Panc1 (cell line): ENCODE measurements around the gene KLHL24. TPM values are rescaled to one million over a fixed set of nuclear protein-coding genes. Genes with fewer than 3 reads are reported as not detected.

ENCODE experiments used
- ATAC-seq: fragments of 200-7000 bp; cut with Tn5 transposase; 2 replicates; pipeline ENCODE4 v1.9.1; 2020; ENCODE audit warnings: mild to moderate bottlenecking, moderate library complexity
- BruUV-seq: library from RNA; stranded (reverse); fragments of 400-500 nt; replicated peaks from 2 replicates; lab custom pipeline; 2021; lab: Mats Ljungman, UMichigan
- CTCF ChIA-PET: fragments of 300-600 bp; sonication (Branson Sonifier 250); formaldehyde crosslinking; loops from one replicate; lab custom pipeline; 2022; ENCODE audit warnings: antibody characterized with exemption; lab: Charles Lee
- POLR2A ChIA-PET: fragments of 300-600 bp; sonication (Branson Sonifier 250); formaldehyde crosslinking; loops from one replicate; lab custom pipeline; 2022; ENCODE audit warnings: antibody characterized with exemption; lab: Charles Lee
- DNase-seq: peaks from one replicate; pipeline ENCODE4 v3.0.0-alpha.2; 2010; ENCODE audit warnings: low read depth, low spot score
- H3K27ac ChIP-seq: 2 replicates; pipeline ENCODE4 v1.5.1; 2011; ENCODE audit warnings: mild to moderate bottlenecking, low read length, inconsistent platforms
- H3K27me3 ChIP-seq: fragments of 200-500 bp; sonication (Bioruptor generic); 2 replicates; pipeline ENCODE4 v1.6.0; 2014; ENCODE audit warnings: low read length, inconsistent platforms; ENCODE audit not compliant: control insufficient read depth, insufficient read depth
- H3K36me3 ChIP-seq: fragments of 200-500 bp; sonication (Bioruptor generic); 2 replicates; pipeline ENCODE4 v1.5.1; 2014; ENCODE audit warnings: inconsistent platforms, mild to moderate bottlenecking, low read length, moderate library complexity; ENCODE audit not compliant: control insufficient read depth, insufficient read depth
- H3K4me1 ChIP-seq: 2 replicates; pipeline ENCODE4 v1.5.1; 2011; ENCODE audit warnings: inconsistent platforms, mild to moderate bottlenecking, low read length, moderate library complexity; ENCODE audit not compliant: control insufficient read depth, insufficient read depth
- H3K4me3 ChIP-seq, 2 experiments: 2 replicates each; pipeline ENCODE4 v1.5.1; 2011 to 2012; ENCODE audit warnings: low read depth in 2 of 2, low read length in 2 of 2, mild to moderate bottlenecking in 2 of 2, inconsistent platforms in 1 of 2, moderate library complexity in 1 of 2
- H3K9me3 ChIP-seq: fragments of 200-500 bp; sonication (Bioruptor generic); 2 replicates; pipeline ENCODE4 v1.5.1; 2014; ENCODE audit warnings: low read depth, mild to moderate bottlenecking, inconsistent platforms, low read length, moderate library complexity; ENCODE audit not compliant: control insufficient read depth, insufficient read depth
- POLR2AphosphoS5 ChIP-seq: IDR thresholded peaks from 2 replicates; pipeline ENCODE4 v1.6.1; 2012; ENCODE audit warnings: mild to moderate bottlenecking, low read depth, low read length, moderate library complexity
- SIN3A ChIP-seq: IDR thresholded peaks from 2 replicates; pipeline ENCODE4 v1.6.1; 2012; ENCODE audit warnings: low read depth, mild to moderate bottlenecking, low read length, moderate library complexity, borderline replicate concordance; ENCODE audit not compliant: insufficient read depth
- TCF7L2 ChIP-seq: IDR thresholded peaks from 2 replicates; pipeline ENCODE4 v1.6.1; 2011; ENCODE audit warnings: mild to moderate bottlenecking, low read depth, low read length, inconsistent platforms
- in situ Hi-C: cut with HindIII; loops from 2 replicates; pipeline ENCODE4 v1.10.0; 2016; ENCODE audit warnings: low sequenced_read_pairs, low pct_unique_long_range_greater_than_20kb
- intact Hi-C: fragments of 100-400 bp; cut with micrococcal nuclease; formaldehyde crosslinking; loops from one replicate; pipeline ENCODE4 v1.10.0; 2022; ENCODE audit not compliant: unreplicated experiment
- total RNA-seq: library from RNA; stranded (reverse); gene quantifications from one replicate; pipeline ENCODE4 v1.2.1, GENCODE V29; 2021; ENCODE audit not compliant: unreplicated experiment
- TF ChIP-seq, protein P1 (sequence below), 2 experiments: IDR thresholded peaks; 2 replicates each; pipeline ENCODE4 v1.6.1; 2011 to 2012; ENCODE audit warnings: low read depth in 2 of 2, control low read depth in 1 of 2, low read length in 1 of 2, mild to moderate bottlenecking in 1 of 2, moderate library complexity in 1 of 2; ENCODE audit not compliant: insufficient read depth in 1 of 2
- TF ChIP-seq, protein P2 (sequence below): fragments of 450-650 bp; IDR thresholded peaks from 2 replicates; pipeline ENCODE4 v1.5.1; 2017; ENCODE audit warnings: mild to moderate bottlenecking

Gene KLHL24
- total RNA-seq, 1 experiment from 2014 or later = 42.0 TPM

DNA sequence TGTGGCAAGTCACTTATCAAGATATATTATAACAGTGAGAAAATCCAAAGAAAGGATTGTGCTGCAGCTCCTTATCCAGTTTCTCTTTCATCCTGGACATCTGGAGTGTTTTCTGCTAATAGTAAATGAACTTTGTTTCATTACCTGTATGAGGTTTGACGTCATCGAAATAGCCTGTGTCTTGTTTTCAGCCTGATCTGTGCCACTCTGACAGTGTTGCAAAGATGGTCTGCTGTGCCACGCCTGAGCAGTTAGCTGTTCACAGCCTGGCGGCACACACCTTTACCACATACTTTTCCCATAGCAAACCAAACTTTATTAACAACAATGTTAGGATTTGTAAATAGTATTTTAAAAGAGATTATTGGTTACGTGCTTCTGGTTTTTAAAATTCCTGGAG is 96.2 kb downstream of the KLHL24 start:
- Histone ChIP-seq H3K27ac (no peak overlapping the region), H3K36me3 (peaks cover 5% of the 10 kb centered on the region; the same call in 1 of the 2 replicates), H3K4me3 (no peak overlapping the region), H3K27me3 (no peaks in the 10 kb centered on the region), H3K4me1 (no peaks in the 10 kb centered on the region), H3K9me3 (no peaks in the 10 kb centered on the region)
- CTCF ChIA-PET = no interaction called here
- BruUV-seq = no TSS peak
- no peak for DNase-seq
- TF ChIP-seq, protein P1, sequence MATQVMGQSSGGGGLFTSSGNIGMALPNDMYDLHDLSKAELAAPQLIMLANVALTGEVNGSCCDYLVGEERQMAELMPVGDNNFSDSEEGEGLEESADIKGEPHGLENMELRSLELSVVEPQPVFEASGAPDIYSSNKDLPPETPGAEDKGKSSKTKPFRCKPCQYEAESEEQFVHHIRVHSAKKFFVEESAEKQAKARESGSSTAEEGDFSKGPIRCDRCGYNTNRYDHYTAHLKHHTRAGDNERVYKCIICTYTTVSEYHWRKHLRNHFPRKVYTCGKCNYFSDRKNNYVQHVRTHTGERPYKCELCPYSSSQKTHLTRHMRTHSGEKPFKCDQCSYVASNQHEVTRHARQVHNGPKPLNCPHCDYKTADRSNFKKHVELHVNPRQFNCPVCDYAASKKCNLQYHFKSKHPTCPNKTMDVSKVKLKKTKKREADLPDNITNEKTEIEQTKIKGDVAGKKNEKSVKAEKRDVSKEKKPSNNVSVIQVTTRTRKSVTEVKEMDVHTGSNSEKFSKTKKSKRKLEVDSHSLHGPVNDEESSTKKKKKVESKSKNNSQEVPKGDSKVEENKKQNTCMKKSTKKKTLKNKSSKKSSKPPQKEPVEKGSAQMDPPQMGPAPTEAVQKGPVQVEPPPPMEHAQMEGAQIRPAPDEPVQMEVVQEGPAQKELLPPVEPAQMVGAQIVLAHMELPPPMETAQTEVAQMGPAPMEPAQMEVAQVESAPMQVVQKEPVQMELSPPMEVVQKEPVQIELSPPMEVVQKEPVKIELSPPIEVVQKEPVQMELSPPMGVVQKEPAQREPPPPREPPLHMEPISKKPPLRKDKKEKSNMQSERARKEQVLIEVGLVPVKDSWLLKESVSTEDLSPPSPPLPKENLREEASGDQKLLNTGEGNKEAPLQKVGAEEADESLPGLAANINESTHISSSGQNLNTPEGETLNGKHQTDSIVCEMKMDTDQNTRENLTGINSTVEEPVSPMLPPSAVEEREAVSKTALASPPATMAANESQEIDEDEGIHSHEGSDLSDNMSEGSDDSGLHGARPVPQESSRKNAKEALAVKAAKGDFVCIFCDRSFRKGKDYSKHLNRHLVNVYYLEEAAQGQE (IDR thresholded peaks at IDR 0.05; ENCODE audit: insufficient read depth in 1 of 2, low read depth in 2 of 2, low read length in 1 of 2) = no peak
- TF ChIP-seq POLR2AphosphoS5 (no peak), TCF7L2 (no peak)
- TF ChIP-seq, protein P2, sequence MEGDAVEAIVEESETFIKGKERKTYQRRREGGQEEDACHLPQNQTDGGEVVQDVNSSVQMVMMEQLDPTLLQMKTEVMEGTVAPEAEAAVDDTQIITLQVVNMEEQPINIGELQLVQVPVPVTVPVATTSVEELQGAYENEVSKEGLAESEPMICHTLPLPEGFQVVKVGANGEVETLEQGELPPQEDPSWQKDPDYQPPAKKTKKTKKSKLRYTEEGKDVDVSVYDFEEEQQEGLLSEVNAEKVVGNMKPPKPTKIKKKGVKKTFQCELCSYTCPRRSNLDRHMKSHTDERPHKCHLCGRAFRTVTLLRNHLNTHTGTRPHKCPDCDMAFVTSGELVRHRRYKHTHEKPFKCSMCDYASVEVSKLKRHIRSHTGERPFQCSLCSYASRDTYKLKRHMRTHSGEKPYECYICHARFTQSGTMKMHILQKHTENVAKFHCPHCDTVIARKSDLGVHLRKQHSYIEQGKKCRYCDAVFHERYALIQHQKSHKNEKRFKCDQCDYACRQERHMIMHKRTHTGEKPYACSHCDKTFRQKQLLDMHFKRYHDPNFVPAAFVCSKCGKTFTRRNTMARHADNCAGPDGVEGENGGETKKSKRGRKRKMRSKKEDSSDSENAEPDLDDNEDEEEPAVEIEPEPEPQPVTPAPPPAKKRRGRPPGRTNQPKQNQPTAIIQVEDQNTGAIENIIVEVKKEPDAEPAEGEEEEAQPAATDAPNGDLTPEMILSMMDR = no peak
- ATAC-seq = no peak
- intact Hi-C loops (no loop called here), in situ Hi-C loops (no loop called here)
- POLR2A ChIA-PET = no interaction called here

DNA sequence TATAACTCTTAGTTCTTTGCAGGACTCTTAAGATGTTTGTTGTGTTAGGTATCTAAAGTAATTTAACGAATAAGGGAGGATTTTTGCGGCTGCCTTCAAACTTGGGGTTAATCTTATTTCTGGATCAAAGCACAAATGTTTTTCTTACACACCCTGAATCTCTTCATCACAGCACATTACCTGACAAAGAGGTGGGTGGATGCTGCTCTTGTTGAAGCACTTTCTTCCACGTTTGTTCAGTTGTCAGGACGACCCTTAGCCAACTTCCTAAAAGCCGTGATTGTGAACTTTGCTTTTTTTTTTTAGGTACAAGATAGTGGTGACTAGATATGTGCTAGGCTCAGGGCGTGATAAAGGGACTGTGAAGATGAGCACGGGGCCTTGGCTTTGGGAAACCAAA is 98.1 kb downstream of the KLHL24 start:
- H3K9me3 ChIP-seq = no peaks in the 10 kb centered on the region
- H3K4me1 ChIP-seq = no peaks in the 10 kb centered on the region
- ChIA-PET POLR2A (no interaction called here), CTCF (no interaction called here)
- TSS peak; percentile 12 for BruUV-seq
- no peak overlapping the region for H3K4me3 ChIP-seq
- intact Hi-C loops (no loop called here), in situ Hi-C loops (no loop called here)
- no peak for DNase-seq
- TF ChIP-seq TCF7L2 = no peak
- TF ChIP-seq POLR2AphosphoS5 = no peak
- TF ChIP-seq, protein P2 = no peak
- TF ChIP-seq, protein P1 (IDR thresholded peaks at IDR 0.05; ENCODE audit: insufficient read depth in 1 of 2, low read depth in 2 of 2, low read length in 1 of 2) = no peak
- TF ChIP-seq SIN3A = no peak
- no peak for ATAC-seq
- no peaks in the 10 kb centered on the region for H3K27me3 ChIP-seq
- no peak overlapping the region for H3K27ac ChIP-seq
- H3K36me3 ChIP-seq = peaks cover 13% of the 10 kb centered on the region; the same call in 1 of the 2 replicates

Other genes starting within 250 kb of the KLHL24 start
- 1.0 TPM for gene MCF2L2, start 207.0 kb upstream of the KLHL24 start, total RNA-seq
- 0.03 TPM for gene KLHL6, start 79.9 kb upstream of the KLHL24 start, total RNA-seq
- gene YEATS2, start 62.2 kb downstream of the KLHL24 start, total RNA-seq = 33.8 TPM
- gene MAP6D1, start 190.0 kb downstream of the KLHL24 start, total RNA-seq = 7.9 TPM
- 82.3 TPM for gene PARL, start 249.3 kb downstream of the KLHL24 start, total RNA-seq